ENCODE measurements around the gene LIPE. TPM values are rescaled to one million over a fixed set of nuclear protein-coding genes. Genes with fewer than 3 reads are reported as not detected.

LIPE gene
- polyA plus RNA-seq, 1 donor from 2014 or later = 19.1 TPM

GRCh38 chr19:42375415-42376176, 51.6 kb downstream of the LIPE start:
- no peaks in the 10 kb centered on the region for H3K79me2 ChIP-seq (replicated peaks; ENCODE audit: insufficient read depth, low read length)
- H4K20me1 ChIP-seq (ENCODE audit: insufficient read depth) = no peaks in the 10 kb centered on the region
- H3K9me3 ChIP-seq (ENCODE audit: low read length) = no peaks in the 10 kb centered on the region
- H3K27ac ChIP-seq (ENCODE audit: low read length) = no peak overlapping the region
- no peaks in the 10 kb centered on the region for H3K27me3 ChIP-seq (ENCODE audit: insufficient read depth, low read depth, low read length)
- no peak overlapping the region for H3K9ac ChIP-seq (ENCODE audit: low read length)
- H3K4me2 ChIP-seq (ENCODE audit: low read length) = no peak overlapping the region
- H3K9me2 ChIP-seq (ENCODE audit: insufficient read depth, low read length) = no peaks in the 10 kb centered on the region
- no peaks in the 10 kb centered on the region for H3F3A ChIP-seq (ENCODE audit: insufficient read depth, low read length, poor library complexity, severe bottlenecking)
- no peak for TF ChIP-seq REST (IDR thresholded peaks at IDR 0.05; ENCODE audit: borderline replicate concordance)
- TF ChIP-seq TAF1 (IDR thresholded peaks at IDR 0.05; ENCODE audit: low read depth) = no peak
- no peak for TF ChIP-seq EP300 (conservative IDR thresholded peaks at IDR 0.05; ENCODE audit: poor library complexity, severe bottlenecking)
- no peak for TF ChIP-seq RAD21 (conservative IDR thresholded peaks at IDR 0.05)
- TF ChIP-seq CTCF (IDR thresholded peaks at IDR 0.05; ENCODE audit: poor library complexity, severe bottlenecking) = no peak
- TF ChIP-seq EZH2 (IDR thresholded peaks at IDR 0.05; ENCODE audit: borderline replicate concordance, insufficient read depth, low read length, poor library complexity, severe bottlenecking) = no peak
- no peak for TF ChIP-seq POLR2AphosphoS5 (IDR thresholded peaks at IDR 0.05)
- no peak for TF ChIP-seq MXI1 (conservative IDR thresholded peaks at IDR 0.05; ENCODE audit: poor library complexity, severe bottlenecking)
- H2AFZ ChIP-seq (ENCODE audit: low read depth, low read length) = no peak overlapping the region
- H3K36me3 ChIP-seq (ENCODE audit: insufficient read depth, low read length) = no peaks in the 10 kb centered on the region
- no peak overlapping the region for H3K4me3 ChIP-seq (ENCODE audit: low read length)

DNA sequence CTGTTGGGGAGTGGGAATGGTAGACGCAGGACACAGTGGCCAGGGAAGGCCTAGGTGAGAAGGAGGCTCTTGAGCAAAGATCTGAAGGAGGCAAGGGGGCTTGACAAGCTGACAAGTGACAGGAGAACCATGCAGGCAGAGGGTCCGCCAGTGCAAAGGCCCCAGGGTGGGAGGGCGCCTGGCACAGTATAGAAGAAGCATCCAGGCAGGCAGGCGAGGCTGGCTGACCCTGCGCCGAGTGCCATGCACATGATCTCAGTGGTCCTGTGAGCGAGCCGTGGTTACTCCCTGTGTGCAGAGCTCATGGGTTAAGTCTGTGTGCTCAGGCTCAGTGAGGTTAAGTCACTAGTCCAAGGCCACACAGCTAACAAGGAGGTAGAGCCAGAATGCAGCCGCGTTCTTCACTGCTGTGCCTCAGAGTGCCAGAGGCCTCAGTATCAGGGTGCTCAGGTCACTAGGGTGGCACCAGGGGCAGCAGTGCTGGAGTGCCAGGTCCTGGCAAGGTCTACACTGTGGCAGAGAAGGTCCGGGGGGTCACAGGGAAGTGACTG, 52.3 kb downstream of the LIPE start:
- H3K9me3 ChIP-seq (ENCODE audit: low read length) = no peaks in the 10 kb centered on the region
- no peaks in the 10 kb centered on the region for H3K9me2 ChIP-seq (ENCODE audit: insufficient read depth, low read length)
- H4K20me1 ChIP-seq (ENCODE audit: insufficient read depth) = no peaks in the 10 kb centered on the region
- H3K27ac ChIP-seq (ENCODE audit: low read length) = no peak overlapping the region
- H3K27me3 ChIP-seq (ENCODE audit: insufficient read depth, low read depth, low read length) = no peaks in the 10 kb centered on the region
- TF ChIP-seq POLR2AphosphoS5 (IDR thresholded peaks at IDR 0.05) = no peak
- no peak for TF ChIP-seq RAD21 (conservative IDR thresholded peaks at IDR 0.05)
- no peak for TF ChIP-seq EP300 (conservative IDR thresholded peaks at IDR 0.05; ENCODE audit: poor library complexity, severe bottlenecking)
- no peak for TF ChIP-seq MXI1 (conservative IDR thresholded peaks at IDR 0.05; ENCODE audit: poor library complexity, severe bottlenecking)
- no peak for TF ChIP-seq REST (IDR thresholded peaks at IDR 0.05; ENCODE audit: borderline replicate concordance)
- TF ChIP-seq CTCF (IDR thresholded peaks at IDR 0.05; ENCODE audit: poor library complexity, severe bottlenecking) = no peak
- no peak for TF ChIP-seq EZH2 (IDR thresholded peaks at IDR 0.05; ENCODE audit: borderline replicate concordance, insufficient read depth, low read length, poor library complexity, severe bottlenecking)
- no peak for TF ChIP-seq TAF1 (IDR thresholded peaks at IDR 0.05; ENCODE audit: low read depth)
- no peak for TF ChIP-seq SMC3 (conservative IDR thresholded peaks at IDR 0.05; ENCODE audit: poor library complexity)
- H3K4me3 ChIP-seq (ENCODE audit: low read length) = no peak overlapping the region
- no peaks in the 10 kb centered on the region for H3K79me2 ChIP-seq (replicated peaks; ENCODE audit: insufficient read depth, low read length)
- no peak overlapping the region for H2AFZ ChIP-seq (ENCODE audit: low read depth, low read length)
- H3K36me3 ChIP-seq (ENCODE audit: insufficient read depth, low read length) = no peaks in the 10 kb centered on the region
- no peak overlapping the region for H3K9ac ChIP-seq (ENCODE audit: low read length)
- no peak overlapping the region for H3K4me2 ChIP-seq (ENCODE audit: low read length)
- H3F3A ChIP-seq (ENCODE audit: insufficient read depth, low read length, poor library complexity, severe bottlenecking) = no peaks in the 10 kb centered on the region

Measured in neural cell (in vitro differentiated cells).